HG03108 (cell line): Measurements from ENCODE around the gene CEP131.
"Not testable (repeated sequence)": the region's sequence is repeated elsewhere in the genome, so short reads cannot be mapped to it uniquely, and the experiment has no call there.

Experiments
- ATAC-seq: cut with Tn5 transposase; IDR thresholded peaks from one replicate; pipeline ENCODE4 v1.9.1; 2021; ENCODE audit warnings: moderate library complexity; ENCODE audit not compliant: unreplicated experiment

Gene CEP131

DNA sequence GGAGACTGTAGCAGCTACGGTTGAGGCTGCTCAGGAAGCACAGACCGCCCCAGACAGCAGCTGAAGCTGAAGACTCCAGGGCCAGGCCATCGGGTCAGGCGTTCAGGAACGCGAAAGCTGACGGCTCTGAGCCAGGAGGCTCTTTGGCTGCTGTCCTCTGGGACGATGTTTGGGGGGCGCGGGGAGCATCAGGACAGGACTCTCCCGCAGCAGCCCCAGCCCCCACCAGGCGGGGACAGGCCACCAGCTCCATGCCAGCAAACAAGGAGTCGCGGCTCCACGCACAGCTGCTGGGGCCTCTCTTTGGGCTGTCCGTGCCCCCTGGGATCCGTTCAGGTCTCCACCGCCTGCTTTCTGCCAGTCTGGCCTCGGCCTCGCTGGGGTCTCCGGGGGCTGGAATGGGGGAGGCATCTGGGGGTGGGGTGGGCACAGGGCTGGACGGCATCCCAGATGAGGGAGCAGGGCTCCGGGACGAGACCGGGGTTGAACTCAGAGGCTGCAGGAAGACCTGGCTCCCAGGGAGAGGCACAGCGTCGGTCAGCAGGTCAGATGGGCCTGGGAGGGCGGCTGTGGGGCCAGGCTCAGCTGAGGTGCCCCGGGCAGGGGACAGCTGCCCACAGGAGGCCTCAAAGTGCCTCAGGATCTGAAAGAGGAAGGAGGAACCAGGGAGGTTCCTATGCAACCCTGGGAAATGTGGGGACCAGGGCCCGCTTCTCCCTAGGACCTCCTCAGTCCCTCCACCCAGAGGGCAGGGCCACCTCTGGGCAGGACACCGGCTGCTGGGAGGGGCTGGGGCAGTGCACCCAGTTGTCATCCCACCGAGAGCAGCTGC lies 6.3 kb upstream of the CEP131 start:
- ATAC-seq, result no peak

DNA sequence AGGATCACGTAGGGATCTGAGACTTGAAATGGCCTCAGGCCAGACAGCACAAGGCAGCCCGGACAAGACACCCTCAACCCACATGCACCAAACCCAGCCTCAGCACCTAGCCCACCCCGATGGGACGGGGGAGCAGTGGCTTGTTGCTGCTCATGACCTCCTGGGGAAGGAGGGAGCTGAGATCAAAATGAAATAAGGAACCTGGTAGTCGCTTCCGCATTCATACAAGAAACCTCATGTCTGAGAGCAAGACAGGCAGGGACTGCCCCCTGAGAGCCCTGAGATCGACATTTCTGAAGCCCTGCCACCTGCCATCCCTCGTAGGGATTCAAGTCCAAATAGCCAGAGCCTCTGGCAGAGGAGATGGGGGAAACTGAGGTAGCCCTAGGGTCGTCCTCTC lies 5.7 kb upstream of the CEP131 start:
- no peak for ATAC-seq

DNA sequence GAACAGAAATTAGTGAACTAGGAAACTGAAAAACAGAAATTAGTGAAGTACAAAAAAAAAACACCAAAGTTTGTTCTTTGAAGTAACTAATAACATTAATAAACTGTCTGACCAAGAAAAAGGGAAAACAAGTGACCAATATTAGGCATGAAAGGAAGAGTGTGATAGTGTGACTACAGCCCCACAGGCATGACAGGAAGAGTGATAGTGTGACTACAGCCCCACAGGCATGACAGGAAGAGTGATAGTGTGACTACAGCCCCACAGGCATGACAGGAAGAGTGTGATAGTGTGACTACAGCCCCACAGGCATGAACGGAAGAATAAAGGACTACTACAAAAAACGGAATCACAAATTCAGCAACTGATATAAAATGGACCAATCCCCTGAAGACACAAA lies 4.9 kb upstream of the CEP131 start:
- not testable (repeated sequence) for ATAC-seq

DNA sequence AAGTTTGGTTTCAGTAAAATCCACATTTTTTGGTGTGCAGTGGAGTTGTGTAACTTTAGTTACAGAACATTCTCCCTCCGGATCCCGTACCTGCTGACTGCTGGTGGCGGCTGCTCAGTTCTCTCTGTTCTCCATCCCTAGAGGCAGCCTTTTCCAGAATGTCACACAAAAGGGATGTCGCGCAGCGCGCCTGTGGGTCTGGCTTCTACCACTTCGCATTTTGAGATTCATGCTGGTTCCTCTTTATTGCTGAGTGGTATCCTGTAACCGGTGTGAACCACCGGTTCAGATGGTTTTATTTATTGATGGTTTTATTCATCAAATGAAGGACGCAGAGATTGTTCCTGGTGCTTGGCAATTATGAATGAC lies 981 bp upstream of the CEP131 start:
- ATAC-seq, result no peak

DNA sequence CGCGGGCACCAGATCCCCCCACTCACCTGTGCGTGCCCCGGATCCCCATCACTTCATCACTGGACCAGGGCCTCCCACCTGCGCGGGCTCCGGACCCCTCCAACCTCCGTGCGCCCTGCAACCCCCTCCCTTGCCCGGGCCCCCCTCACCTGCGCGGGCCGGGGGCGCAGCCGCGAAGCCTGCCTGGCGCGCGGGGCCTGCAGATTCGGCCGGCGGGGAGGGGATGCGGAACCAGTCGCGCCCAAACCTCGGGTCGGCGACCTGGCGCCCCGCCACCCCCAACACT lies 202 bp downstream of the CEP131 start:
- ATAC-seq, result no peak

DNA sequence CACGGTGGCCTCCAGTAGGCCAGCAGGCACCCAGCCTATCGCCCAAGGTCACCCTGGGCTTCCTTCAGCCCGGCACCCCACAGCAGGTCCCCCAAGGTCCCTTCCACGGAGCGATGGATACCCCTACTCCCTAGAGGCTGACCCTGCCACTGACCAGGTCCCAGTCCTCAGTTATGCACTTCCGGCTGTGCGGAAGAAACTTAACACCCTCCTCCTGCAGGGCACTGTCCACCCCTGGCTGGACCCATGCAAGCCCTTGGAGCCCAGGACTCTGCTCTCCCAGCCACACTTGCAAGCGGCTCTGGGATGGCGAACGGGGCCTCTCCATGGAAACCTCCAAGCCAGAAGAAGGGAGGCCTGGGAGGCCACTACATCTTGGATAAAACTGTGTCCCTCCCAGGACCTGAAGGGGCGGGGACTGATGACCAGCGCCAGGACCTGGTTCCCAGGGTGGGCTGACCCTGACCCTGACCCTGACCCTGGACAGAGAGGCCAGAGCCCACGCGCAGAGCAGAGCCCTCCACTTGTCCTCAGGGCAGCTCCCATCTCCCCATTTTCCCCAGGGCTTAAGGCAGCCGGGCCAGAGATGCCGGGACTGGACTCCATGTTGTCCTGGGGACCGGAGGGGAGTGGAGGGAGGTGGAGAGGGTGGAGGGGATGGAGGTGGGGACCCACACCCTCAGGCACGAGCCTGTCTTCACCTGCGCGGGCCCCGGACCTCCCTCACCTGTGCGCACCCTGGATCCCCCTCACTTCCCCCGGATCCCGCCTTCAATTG lies 734 bp downstream of the CEP131 start:
- no peak for ATAC-seq

DNA sequence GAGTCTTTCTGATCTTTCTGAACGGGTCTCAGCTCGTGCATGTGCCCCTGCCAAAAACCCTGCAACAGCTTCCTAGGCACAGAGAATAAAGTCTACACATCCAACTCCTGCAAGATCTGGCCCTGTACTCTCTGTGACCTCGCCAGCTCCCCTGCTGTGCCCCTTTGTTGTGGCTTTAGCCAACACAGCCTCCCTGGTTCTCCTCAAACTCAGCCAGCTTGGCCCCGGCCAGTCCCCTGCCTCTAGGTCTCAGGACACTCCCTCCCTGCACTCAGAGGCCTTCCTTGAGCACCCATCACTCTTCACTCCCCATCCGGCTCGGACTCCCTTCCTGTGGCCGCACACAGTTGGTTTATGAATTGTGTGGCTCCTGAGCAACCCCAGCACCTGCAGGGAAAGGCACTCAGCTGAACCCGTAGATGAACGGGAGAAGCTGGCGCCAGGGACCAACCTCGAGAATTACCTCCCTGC lies 1.4 kb downstream of the CEP131 start:
- ATAC-seq, result no peak

DNA sequence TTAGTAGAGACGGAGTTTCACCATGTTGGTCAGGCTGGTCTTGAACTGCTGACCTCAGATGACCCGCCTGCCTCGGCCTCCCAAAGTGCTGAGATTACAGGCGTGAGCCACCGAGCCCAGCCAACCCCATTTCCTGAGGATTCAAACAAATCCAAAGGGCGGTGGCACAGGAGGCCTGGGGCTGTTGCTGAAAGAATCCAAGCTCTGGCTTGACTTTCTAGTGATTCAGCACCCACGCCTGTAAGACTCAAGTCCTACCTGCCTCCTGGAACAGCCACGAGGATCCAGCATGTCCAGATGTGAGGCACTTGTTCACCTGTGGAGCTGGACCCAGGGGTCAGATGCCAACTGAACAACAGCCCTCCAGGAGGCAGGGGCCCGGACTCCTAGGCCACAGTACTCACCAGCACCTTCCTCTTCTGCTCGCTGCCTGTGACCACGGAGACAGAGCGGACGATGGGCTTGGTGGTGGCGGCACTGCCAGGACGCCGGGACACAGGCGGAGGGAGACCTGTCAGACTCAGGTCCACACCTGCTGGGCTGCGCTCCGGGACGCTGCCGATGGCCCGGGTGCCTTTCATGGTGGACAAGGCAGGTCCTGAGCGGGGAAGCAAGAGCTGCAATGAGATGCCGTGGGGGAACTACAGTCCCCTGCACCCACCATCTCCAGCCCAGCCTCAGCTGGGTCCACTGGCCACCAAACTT lies 3.1 kb downstream of the CEP131 start:
- ATAC-seq, result no peak

DNA sequence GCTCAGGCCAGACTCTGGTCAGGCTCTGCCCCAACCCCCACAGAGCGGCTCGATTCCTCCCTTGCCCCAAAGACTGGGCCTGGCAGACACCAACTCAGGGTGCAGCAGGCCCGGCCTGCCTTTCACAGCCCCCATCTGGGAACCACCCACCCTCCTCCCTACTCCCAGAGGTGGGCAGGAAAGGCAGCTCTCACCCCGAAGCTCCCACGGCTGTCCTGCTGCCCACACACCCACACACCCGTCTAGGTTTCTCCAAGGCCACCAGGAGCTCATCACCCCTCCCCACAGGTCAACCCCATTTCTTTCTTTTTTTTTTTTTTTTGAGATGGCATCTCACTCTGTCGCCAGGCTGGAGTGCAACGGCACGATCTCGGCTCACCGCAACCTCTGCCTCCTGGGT lies 3.8 kb downstream of the CEP131 start:
- no peak for ATAC-seq

DNA sequence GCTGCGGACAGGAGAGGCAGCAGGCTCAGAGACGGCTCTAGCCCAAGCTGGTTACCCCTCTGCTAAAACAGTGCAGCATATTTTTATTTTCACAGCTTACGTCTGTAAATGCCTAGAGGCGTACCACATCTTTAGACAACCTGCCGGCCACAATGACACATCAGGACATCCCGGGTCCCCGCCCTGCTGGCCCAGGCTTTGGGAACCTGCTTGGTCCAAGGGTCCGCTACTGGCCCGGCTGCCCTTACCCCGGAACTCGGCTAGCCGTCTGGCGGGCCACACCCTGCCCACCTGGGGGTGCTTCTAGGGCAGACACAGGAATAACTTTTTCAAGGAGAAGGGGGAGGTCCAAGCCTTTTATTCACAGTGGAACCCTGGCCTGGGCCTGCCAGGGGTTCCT lies 4.3 kb downstream of the CEP131 start:
- ATAC-seq, result no peak

DNA sequence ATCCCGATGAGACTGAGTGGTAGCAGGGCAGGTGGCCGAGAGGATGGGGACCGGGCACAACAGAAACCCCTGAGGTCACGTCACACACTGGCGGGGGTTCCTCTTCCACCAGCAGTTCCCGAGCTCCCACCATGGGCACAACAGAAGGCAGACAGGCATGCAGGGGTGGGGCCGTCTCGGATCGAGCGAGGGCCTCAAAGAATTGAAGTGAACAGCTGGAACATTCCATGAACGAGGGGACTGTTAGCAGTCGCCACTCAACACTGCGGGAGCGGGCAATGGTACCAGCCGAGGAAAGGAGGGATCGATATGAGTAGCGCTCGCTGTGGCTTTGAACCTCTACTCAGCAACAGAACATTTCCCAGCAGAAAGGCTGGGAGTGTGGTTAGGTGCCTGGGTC lies 5.3 kb downstream of the CEP131 start:
- ATAC-seq, result no peak

DNA sequence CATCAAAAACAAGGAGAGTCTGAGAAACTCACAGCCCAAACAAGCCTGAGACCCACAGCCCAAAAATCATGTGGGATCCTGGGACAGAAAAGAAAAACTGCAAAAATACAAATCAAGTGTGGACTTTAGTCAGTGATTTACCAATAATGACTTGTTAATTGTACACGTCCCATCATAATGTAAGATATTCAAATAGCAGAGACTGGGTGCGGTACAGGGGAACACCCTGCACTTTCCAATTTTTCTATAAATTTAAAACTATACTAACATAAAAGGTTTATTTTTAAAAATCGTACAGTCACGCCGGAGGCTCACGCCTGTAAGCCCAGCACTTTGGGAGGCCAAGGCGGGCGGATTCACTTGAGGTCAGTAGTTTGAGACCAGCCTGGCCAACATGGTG lies 8.8 kb downstream of the CEP131 start:
- no peak for ATAC-seq

DNA sequence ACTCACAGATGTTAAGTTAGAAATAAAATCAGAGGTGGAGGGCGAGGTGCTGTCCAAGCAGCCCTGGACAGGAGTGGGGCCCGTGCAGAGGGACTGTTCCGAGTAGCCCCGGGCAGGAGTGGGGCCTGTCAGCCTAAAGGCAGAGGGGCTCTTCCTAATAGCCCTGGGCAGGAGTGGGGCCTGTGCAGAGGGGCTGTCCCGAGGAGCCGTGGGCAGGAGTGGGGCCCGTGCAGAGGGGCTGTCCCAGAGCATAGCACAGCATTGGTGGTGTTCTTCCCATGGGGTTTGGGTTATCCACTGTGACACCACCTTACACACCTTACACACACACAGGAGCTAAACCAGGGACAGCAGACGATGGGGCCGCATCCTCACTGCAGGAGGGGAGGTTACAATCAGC lies 10.4 kb downstream of the CEP131 start:
- no peak for ATAC-seq

DNA sequence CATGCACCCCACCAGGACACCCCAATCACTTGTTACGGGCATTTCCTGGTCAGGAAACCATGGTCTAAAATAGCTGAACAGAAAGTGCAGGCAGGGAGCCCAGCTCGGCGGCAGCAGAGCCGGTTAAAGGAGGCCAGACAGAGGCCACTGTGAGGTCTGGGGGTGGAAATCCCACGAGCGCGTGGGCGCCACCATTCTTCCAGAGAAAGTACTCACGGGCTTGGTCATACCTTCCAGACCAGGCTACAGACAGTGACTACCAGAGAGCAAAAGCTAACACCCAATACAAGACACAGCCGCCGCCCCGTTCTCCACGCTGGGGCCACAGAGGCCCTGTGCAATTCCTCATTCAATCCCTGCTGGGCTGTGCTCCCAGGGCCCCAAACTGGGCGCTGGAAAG lies 11.9 kb downstream of the CEP131 start:
- ATAC-seq, result no peak

DNA sequence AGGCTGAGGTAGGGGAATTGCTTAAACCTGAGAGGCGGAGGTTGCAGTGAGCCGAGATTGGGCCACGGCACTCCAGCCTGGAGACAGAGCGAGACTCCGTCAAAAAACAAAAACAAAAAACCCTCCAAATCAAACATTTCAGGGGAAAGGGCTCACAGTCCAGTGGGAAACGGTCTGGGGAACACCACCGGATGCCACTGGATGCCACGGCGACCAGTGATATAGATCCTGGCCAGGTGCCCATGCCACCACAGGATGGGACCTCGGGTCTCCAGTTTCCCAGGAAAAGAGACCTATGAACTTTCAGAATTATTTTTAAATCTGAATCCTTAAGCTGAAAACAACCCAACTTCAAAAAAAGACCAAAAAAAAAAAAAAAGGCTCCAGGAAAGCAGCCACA lies 12.3 kb downstream of the CEP131 start:
- no peak for ATAC-seq

DNA sequence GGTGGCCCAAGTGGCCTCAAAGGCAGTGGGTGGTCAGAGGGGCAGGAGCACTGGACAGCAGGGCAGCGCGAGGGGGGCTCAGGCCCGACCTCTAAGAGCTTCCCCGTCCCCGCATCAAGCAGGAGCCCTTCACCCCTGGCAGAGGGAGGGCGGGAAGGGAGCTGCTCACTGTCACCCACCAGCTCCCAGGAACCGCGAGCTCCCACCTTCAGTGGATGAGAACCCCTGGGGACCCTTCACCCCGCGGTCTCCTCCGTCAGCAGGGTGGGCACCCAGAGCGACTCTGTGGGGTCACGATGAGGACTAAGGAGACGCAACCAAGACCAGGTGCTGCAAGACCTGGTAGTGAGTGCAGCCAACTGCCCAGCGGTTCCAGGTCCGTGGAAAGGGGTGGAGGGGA lies 13.6 kb downstream of the CEP131 start:
- ATAC-seq, result no peak

DNA sequence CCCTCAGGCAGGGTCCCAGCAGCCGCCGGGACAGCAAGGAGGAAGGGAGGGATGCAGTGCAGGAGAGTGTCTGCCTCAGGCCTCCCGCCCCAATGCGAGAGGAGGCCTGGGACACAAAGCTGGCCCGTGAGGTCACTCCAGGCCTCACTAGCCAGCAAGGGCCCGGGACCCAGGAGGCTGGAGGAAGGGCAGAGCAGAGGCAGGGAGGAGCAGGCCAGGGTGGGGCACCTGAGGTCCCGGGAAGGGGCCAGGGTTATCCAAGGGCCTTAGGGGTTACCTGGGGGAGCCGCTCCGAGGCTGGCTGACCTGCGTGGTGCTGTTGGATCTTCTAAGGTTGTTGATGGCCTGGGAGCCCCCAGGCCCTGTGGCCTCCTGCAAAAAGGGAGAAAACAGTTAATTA lies 14.1 kb downstream of the CEP131 start:
- ATAC-seq, result no peak

DNA sequence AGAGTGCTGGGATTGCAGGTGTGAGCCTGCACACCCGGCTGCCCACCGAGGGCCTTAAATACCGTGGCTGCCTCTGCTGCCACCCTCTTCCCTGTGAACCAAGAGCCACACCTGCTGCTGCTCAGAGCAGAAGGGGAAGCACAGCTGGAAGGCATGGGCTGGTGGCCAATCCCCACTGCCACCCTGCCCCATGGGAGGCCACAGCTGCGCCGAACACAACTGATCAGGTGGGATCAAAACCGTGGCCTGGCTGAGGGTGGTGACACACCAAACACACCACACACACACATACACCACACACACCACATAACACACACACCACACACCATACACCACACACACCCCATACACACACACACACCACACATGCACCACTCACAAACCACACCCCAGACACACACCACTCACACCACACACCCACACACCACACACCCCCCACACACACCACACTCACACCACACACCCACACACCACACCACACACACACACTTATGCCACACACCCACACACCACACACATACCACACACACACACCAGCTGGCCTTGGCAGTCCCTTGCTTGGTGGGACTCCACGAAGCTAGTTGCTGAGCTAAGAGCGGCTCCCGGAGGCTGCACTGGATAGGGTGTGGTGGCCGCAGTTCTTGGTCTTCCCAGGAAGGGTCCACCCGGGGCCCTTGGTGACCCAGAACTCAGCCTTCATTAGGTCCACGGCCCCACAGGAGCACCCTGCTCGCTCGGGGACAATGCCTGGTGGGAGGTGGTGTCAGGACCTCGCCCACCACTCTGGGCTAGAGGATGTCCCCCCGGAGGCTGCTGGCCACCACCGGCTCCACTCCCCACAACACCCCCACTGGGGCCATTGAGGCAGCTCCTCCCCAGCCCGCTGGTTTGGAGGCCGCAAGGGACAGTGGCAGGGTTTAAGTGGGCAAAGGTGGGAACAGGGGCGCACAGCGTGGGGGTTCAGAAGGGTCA lies 14.9 kb downstream of the CEP131 start:
- no peak for ATAC-seq

DNA sequence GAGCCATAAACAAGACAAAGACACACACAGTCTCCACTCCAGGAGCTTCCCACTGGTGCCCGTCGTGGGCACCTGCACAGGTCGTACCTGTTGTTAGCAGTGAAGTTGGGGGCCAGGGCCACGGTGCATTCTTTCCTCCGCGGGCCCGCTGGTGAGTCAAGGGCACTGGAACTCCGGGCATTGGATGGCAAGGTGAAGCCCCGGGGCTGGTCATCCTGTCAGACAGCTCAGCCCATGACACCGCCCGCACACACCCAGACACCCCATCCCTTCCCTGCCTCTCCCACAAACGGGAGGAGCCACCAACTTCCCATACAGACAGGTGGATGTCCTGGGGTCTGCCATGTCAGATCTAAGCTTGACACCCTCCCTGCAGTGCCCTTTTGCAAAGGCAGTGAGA lies 16.1 kb downstream of the CEP131 start:
- no peak for ATAC-seq

DNA sequence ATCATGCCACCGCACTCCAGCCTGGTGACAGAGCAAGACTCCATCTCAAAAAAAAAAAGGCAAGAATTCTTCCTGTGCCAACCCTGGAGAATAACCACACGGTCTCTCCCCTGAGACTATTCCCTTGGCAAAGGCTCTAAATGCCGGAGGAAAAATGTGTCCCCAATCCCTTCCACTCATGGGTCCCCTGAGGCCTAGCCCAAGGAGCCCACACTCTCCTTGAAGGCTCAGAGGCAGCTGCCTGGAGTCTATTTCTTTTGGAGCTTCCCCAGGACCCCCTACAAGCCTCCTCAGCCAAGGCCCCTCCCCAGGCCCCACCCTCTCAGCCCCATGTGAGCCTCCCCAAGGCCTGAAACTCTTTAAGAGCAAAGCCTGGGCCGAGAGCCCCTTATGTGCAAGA lies 16.6 kb downstream of the CEP131 start:
- no peak for ATAC-seq

DNA sequence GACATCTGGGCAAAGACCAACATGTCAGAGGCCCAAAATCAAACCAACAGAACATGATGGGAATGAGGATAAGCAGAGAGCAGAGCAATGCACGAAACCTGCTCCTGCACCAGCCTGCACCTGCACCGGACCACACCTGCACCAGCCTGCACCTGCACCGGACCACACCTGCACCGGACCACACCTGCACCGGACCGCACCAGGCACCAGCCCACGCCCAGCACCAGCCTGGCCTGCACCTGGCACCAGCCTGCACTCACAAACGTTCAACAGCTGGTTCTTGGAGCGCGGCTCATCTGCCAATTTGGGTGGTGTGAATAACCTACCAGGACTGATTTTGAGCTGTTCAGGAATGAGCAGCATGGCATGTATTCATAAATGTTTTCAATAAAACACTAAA lies 18.2 kb downstream of the CEP131 start:
- no peak for ATAC-seq
